SK-N-SH (cell line): ENCODE results near the gene CDK6. TPM values are rescaled to one million over a fixed set of nuclear protein-coding genes. Genes with fewer than 3 reads are reported as not detected.

Source experiments
- CTCF ChIA-PET: fragments of 300-600, 350-600 bp; formaldehyde crosslinking; extraction: SDS; loops from one replicate; lab custom pipeline; 2021; lab: Yijun Ruan, JAX
- POLR2A ChIA-PET: fragments of 350-600 bp; sonication (Branson Sonifier 250); formaldehyde crosslinking; extraction: SDS; loops from one replicate; lab custom pipeline; 2020; ENCODE audit warnings: antibody characterized with exemption, inconsistent platforms; lab: Yijun Ruan, JAX
- DNase-seq: peaks from one replicate; pipeline ENCODE4 v3.0.0; 2012
- H2AFZ ChIP-seq: fragments of 200-600 bp; sonication (generic); 2 replicates; pipeline ENCODE4 v1.8.1; 2016; ENCODE audit warnings: antibody characterized with exemption, mild to moderate bottlenecking, low read depth
- H3F3A ChIP-seq: fragments of 200-600 bp; sonication (generic); replicated peaks from 2 replicates; pipeline ENCODE3; 2016; ENCODE audit warnings: antibody characterized with exemption, mild to moderate bottlenecking; ENCODE audit not compliant: insufficient read depth
- H3K27ac ChIP-seq, 2 experiments: fragments of 200-500 bp in 1 of 2; fragments of 200-600 bp in 1 of 2; sonication (Bioruptor generic) in 1 of 2; sonication (generic), shearing (Covaris generic) in 1 of 2; 2 replicates each; pipeline versions ENCODE4 v1.5.1 to v1.6.1; 2014 to 2016; ENCODE audit warnings: low read depth in 2 of 2, inconsistent platforms in 1 of 2, low read length in 1 of 2, mild to moderate bottlenecking in 1 of 2, mixed read lengths in 1 of 2
- H3K27me3 ChIP-seq: fragments of 200-600 bp; sonication (generic), shearing (Covaris generic); 2 replicates; pipeline ENCODE4 v1.6.1; 2016; ENCODE audit warnings: mixed run types; ENCODE audit not compliant: insufficient read depth
- H3K36me3 ChIP-seq, 2 experiments: fragments of 200-500 bp in 1 of 2; fragments of 200-600 bp in 1 of 2; sonication (Bioruptor generic) in 1 of 2; sonication (generic) in 1 of 2; replicated peaks in 1 of 2; 2 replicates each; pipeline versions ENCODE3 to v1.5.1; 2014 to 2016; ENCODE audit warnings: low read length in 1 of 2, mild to moderate bottlenecking in 1 of 2; ENCODE audit not compliant: insufficient read depth in 2 of 2, control insufficient read depth in 1 of 2
- H3K4me1 ChIP-seq, 2 experiments: fragments of 200-500 bp in 1 of 2; fragments of 200-600 bp in 1 of 2; sonication (Bioruptor generic) in 1 of 2; sonication (generic), shearing (Covaris generic) in 1 of 2; 2 replicates each; pipeline versions ENCODE4 v1.5.1 to v1.6.1; 2014 to 2016; ENCODE audit warnings: low read depth in 1 of 2, low read length in 1 of 2, mixed run types in 1 of 2; ENCODE audit not compliant: insufficient read depth in 2 of 2, control insufficient read depth in 1 of 2
- H3K4me2 ChIP-seq: fragments of 200-600 bp; sonication (generic), shearing (Covaris generic); 2 replicates; pipeline ENCODE4 v1.6.1; 2017; ENCODE audit warnings: mixed run types
- H3K4me3 ChIP-seq, 2 experiments: fragments of 200-500 bp in 1 of 2; fragments of 200-600 bp in 1 of 2; sonication (Bioruptor generic) in 1 of 2; sonication (generic), shearing (Covaris generic) in 1 of 2; 2 replicates each; pipeline versions ENCODE4 v1.5.1 to v1.8.1; 2014 to 2016; ENCODE audit warnings: low read depth in 2 of 2, inconsistent platforms in 1 of 2, low read length in 1 of 2, mild to moderate bottlenecking in 1 of 2, mixed read lengths in 1 of 2, moderate library complexity in 1 of 2
- H3K79me2 ChIP-seq: fragments of 200-600 bp; sonication (generic); 2 replicates; pipeline ENCODE4 v1.8.1; 2017; ENCODE audit warnings: mild to moderate bottlenecking; ENCODE audit not compliant: insufficient read depth
- H3K9ac ChIP-seq: fragments of 200-600 bp; sonication (generic); 2 replicates; pipeline ENCODE4 v1.6.1; 2017; ENCODE audit warnings: mixed run types
- H3K9me2 ChIP-seq: fragments of 200-600 bp; sonication (generic); 2 replicates; pipeline ENCODE4 v1.6.1; 2017; ENCODE audit warnings: mixed run types
- H3K9me3 ChIP-seq: fragments of 200-600 bp; sonication (generic); 2 replicates; pipeline ENCODE4 v1.6.1; 2017; ENCODE audit warnings: mixed run types, mild to moderate bottlenecking, moderate library complexity
- H4K20me1 ChIP-seq: fragments of 200-600 bp; sonication (generic); 2 replicates; pipeline ENCODE4 v1.6.1; 2017; ENCODE audit warnings: mild to moderate bottlenecking, mixed run types; ENCODE audit not compliant: insufficient read depth
- ELF1 ChIP-seq: IDR thresholded peaks from 2 replicates; pipeline ENCODE4 v1.4.0; 2012
- EZH2phosphoT487 ChIP-seq: fragments of 200-600 bp; sonication (generic); IDR thresholded peaks from 2 replicates; pipeline ENCODE4 v1.6.1; 2017; ENCODE audit warnings: low read depth, mixed run types, mild to moderate bottlenecking, antibody characterized with exemption, moderate library complexity, borderline replicate concordance
- FOSL2 ChIP-seq: IDR thresholded peaks from 2 replicates; pipeline ENCODE4 v1.4.0; 2012; ENCODE audit warnings: low read depth, mild to moderate bottlenecking, moderate library complexity, borderline replicate concordance
- FOXJ3 ChIP-seq: sonication (generic); formaldehyde crosslinking; IDR thresholded peaks from 2 replicates; pipeline ENCODE4 v1.5.1; 2020; ENCODE audit warnings: mild to moderate bottlenecking, missing genetic modification reagents
- FOXM1 ChIP-seq: IDR thresholded peaks from 2 replicates; pipeline ENCODE4 v1.4.0; 2012; ENCODE audit warnings: low read depth, mild to moderate bottlenecking
- GABPA ChIP-seq: IDR thresholded peaks from 2 replicates; pipeline ENCODE4 v1.4.0; 2012; ENCODE audit warnings: low read depth, mild to moderate bottlenecking
- IRF3 ChIP-seq: fragments of 150-350 bp; IDR thresholded peaks from 2 replicates; pipeline ENCODE4 v1.6.1; 2016; ENCODE audit warnings: mild to moderate bottlenecking, low read depth, low read length
- JUND ChIP-seq: IDR thresholded peaks from 2 replicates; pipeline ENCODE4 v1.4.0; 2012
- MEF2A ChIP-seq: IDR thresholded peaks from 2 replicates; pipeline ENCODE4 v1.4.0; 2012; ENCODE audit warnings: low read depth, borderline replicate concordance
- MXI1 ChIP-seq: IDR thresholded peaks from 2 replicates; pipeline ENCODE4 v1.6.1; 2012; ENCODE audit warnings: mild to moderate bottlenecking, low read depth, low read length, improper control_type of control experiment
- PBX3 ChIP-seq: IDR thresholded peaks from 2 replicates; pipeline ENCODE4; 2012
- POLR2AphosphoS5 ChIP-seq: IDR thresholded peaks from 2 replicates; pipeline ENCODE4 v1.6.1; 2012; ENCODE audit warnings: low read depth, low read length
- RAD21 ChIP-seq: IDR thresholded peaks from 2 replicates; pipeline ENCODE4 v1.6.1; 2012; ENCODE audit warnings: mild to moderate bottlenecking, low read length
- RXRA ChIP-seq: IDR thresholded peaks from 2 replicates; pipeline ENCODE4 v1.4.0; 2012; ENCODE audit warnings: low read depth, mild to moderate bottlenecking, borderline replicate concordance
- SIN3A ChIP-seq: IDR thresholded peaks from 2 replicates; pipeline ENCODE4 v1.6.1; 2012; ENCODE audit warnings: low read depth, mild to moderate bottlenecking, low read length, moderate library complexity, borderline replicate concordance
- SMC3 ChIP-seq: IDR thresholded peaks from 2 replicates; pipeline ENCODE4 v1.6.1; 2012; ENCODE audit warnings: low read depth, low read length, improper control_type of control experiment
- TAF1 ChIP-seq: IDR thresholded peaks from 2 replicates; pipeline ENCODE4 v1.6.1; 2012; ENCODE audit warnings: low read depth, mild to moderate bottlenecking, low read length, moderate library complexity, borderline replicate concordance
- TCF12 ChIP-seq: IDR thresholded peaks from 2 replicates; pipeline ENCODE4 v1.4.0; 2012
- TEAD4 ChIP-seq: IDR thresholded peaks from 2 replicates; pipeline ENCODE4 v1.4.0; 2012; ENCODE audit warnings: mild to moderate bottlenecking, borderline replicate concordance; ENCODE audit not compliant: insufficient read depth
- YY1 ChIP-seq: IDR thresholded peaks from 2 replicates; pipeline ENCODE4 v1.4.0; 2012; ENCODE audit warnings: low read depth, mild to moderate bottlenecking
- WGBS: methylation state at CpG from one replicate; pipeline ENCODE4 v1.1.6; 2017; ENCODE audit warnings: low lambda C conversion rate; 5-methylcytosine and 5-hydroxymethylcytosine counted together
- polyA plus RNA-seq, 3 experiments: library from polyadenylated mRNA; depleted of rRNA; stranded (reverse); fragments of >200 nt; gene quantifications; 2 replicates each; pipeline ENCODE4 v1.2.3, GENCODE V29; 2012
- TF ChIP-seq, protein P1 (sequence below): IDR thresholded peaks from 2 replicates; pipeline ENCODE4 v1.4.0; 2012; ENCODE audit warnings: low read depth, borderline replicate concordance
- TF ChIP-seq, protein P2 (sequence below): fragments of 150-350 bp; IDR thresholded peaks from 2 replicates; pipeline ENCODE4 v1.6.1; 2017; ENCODE audit warnings: antibody characterized with exemption, low read length, low read depth, borderline replicate concordance

CDK6 gene
- polyA plus RNA-seq, 1 of the 3 experiments (the other 2 are of a cell fraction) = 30.3 TPM

- Histone ChIP-seq H3K9me2 (no peaks in the 10 kb centered on the region), H3K36me3 (peaks cover 13 to 18% of the 10 kb centered on the region in 2 experiments), H3K27ac (peak overlapping the region; percentile 95 to 96), H3K27me3 (no peaks in the 10 kb centered on the region), H3K9me3 (no peaks in the 10 kb centered on the region), H3K4me1 (peaks cover 7 to 21% of the 10 kb centered on the region in 2 experiments; a peak in 2 of 4 replicates), H2AFZ (peak overlapping the region; percentile 57; the same call in 1 of the 2 replicates), H3K4me3 (peak overlapping the region; percentile 80 to 88), H4K20me1 (no peaks in the 10 kb centered on the region), H3K4me2 (peak overlapping the region; percentile 91), H3F3A (peaks cover 31% of the 10 kb centered on the region), H3K79me2 (peaks cover 52% of the 10 kb centered on the region), H3K9ac (peak overlapping the region; percentile 95)
- no peak for TF ChIP-seq EZH2phosphoT487
- TF ChIP-seq POLR2AphosphoS5 = peak; percentile 26
- 0 out of 2 replicates have a peak, but pooled peaks have one; percentile 54 for TF ChIP-seq MXI1
- no peak for TF ChIP-seq TCF12
- 0 out of 2 replicates have a peak, but pooled peaks have one; percentile 0 for TF ChIP-seq FOSL2
- 0 out of 2 replicates have a peak, but pooled peaks have one; percentile 8 for TF ChIP-seq PBX3
- ChIA-PET CTCF (interaction anchor here (1.0 to 3.3 kb wide), 5 partner anchors 39 to 308 kb away, joined by 3 to 28 read pairs (median 4); partner anchors contain the start of genes PEX1 and RBM48), POLR2A (no interaction called here)
- peak; percentile 49 for DNase-seq
- WGBS = under 1% methylated on average over 30 of the region's 32 CpGs
Observed at GRCh38 chr7:92835851-92836488, 403 bp downstream of the CDK6 start.

DNA sequence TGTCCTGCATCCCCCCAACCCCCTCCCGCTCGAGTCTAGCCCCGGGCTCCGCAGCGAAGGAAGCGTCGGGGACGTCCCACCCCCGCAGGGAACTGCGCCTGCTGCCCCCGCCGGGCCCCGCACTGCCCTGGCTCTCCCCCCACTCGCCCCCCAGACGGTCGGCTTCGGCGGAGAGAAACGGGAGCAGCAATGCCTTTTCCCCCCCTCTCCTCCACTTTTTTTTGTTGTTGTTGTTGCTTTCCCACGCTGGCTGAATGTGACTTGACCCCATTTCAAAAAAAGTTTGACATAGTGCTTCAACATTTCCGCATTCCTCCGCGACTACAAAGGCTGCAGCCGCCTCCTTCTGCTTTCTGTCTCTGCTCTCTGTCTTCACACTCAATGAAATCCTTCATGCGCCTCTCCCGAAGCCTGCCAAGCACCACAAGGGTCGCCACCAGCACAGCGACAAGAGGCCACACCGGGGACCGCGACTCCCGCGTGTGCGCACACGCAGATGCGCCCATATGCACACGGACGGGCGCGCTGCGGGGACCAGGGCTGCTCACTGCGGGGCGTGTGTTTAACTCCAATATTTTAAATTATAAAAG, 1.0 kb downstream of the CDK6 start:
- peaks cover 19 to 24% of the 10 kb centered on the region in 2 experiments for H3K36me3 ChIP-seq
- CTCF ChIA-PET = interaction anchor here (1.0 to 5.0 kb wide), 6 partner anchors 19 to 307 kb away, joined by 3 to 89 read pairs (median 5); partner anchors contain the start of genes PEX1 and RBM48
- H4K20me1 ChIP-seq = no peaks in the 10 kb centered on the region
- peaks cover 13 to 26% of the 10 kb centered on the region in 2 experiments; a peak in 3 of 4 replicates for H3K4me1 ChIP-seq
- peaks cover 37% of the 10 kb centered on the region for H3F3A ChIP-seq
- DNase-seq = peak; percentile 66
- H3K4me2 ChIP-seq = peak overlapping the region; percentile 91
- peaks cover 58% of the 10 kb centered on the region for H3K79me2 ChIP-seq
- peak overlapping the region; percentile 80 to 88 for H3K4me3 ChIP-seq
- H3K9me2 ChIP-seq = no peaks in the 10 kb centered on the region
- POLR2A ChIA-PET = no interaction called here
- H3K9ac ChIP-seq = peak overlapping the region; percentile 95
- no peaks in the 10 kb centered on the region for H3K27me3 ChIP-seq
- H3K9me3 ChIP-seq = no peaks in the 10 kb centered on the region
- H2AFZ ChIP-seq = peak overlapping the region; percentile 57; the same call in 1 of the 2 replicates
- 3% methylated on average over 34 of the region's 43 CpGs for WGBS
- peak overlapping the region; percentile 95 to 96 for H3K27ac ChIP-seq
- TF ChIP-seq RXRA (peak; percentile 76; the same call in 1 of the 2 replicates), EZH2phosphoT487 (no peak), RAD21 (no peak; the same call in 1 of the 2 replicates), MXI1 (0 out of 2 replicates have a peak, but pooled peaks have one; percentile 43), IRF3 (no peak), TAF1 (no peak; the same call in 1 of the 2 replicates), TEAD4 (peak; percentile 70; the same call in 1 of the 2 replicates), FOSL2 (0 out of 2 replicates have a peak, but pooled peaks have one; percentile 2), JUND (no peak), FOXJ3 (CRISPR knock-in tag) (no peak), FOXM1 (no peak), SIN3A (peak; percentile 98; the same call in 1 of the 2 replicates), YY1 (peak; percentile 42; the same call in 1 of the 2 replicates), MEF2A (0 out of 2 replicates have a peak, but pooled peaks have one; percentile 18), SMC3 (0 out of 2 replicates have a peak, but pooled peaks have one; percentile 10), GABPA (no peak), ELF1 (peak; percentile 96)
- TF ChIP-seq, protein P1, sequence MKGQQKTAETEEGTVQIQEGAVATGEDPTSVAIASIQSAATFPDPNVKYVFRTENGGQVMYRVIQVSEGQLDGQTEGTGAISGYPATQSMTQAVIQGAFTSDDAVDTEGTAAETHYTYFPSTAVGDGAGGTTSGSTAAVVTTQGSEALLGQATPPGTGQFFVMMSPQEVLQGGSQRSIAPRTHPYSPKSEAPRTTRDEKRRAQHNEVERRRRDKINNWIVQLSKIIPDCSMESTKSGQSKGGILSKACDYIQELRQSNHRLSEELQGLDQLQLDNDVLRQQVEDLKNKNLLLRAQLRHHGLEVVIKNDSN = no peak
- TF ChIP-seq, protein P2, sequence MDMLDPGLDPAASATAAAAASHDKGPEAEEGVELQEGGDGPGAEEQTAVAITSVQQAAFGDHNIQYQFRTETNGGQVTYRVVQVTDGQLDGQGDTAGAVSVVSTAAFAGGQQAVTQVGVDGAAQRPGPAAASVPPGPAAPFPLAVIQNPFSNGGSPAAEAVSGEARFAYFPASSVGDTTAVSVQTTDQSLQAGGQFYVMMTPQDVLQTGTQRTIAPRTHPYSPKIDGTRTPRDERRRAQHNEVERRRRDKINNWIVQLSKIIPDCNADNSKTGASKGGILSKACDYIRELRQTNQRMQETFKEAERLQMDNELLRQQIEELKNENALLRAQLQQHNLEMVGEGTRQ = no peak
